Epithelial cell of esophagus (primary cell): ENCODE measurements around the gene RSRP1.

ENCODE experiments used
- DNase-seq: peaks from one replicate; pipeline ENCODE4 v3.0.0; 2010; ENCODE audit warnings: low read depth
- H3K4me3 ChIP-seq: 2 replicates; pipeline ENCODE4 v1.5.1; 2011; ENCODE audit warnings: mild to moderate bottlenecking, low read length, control low read depth
- CTCF ChIP-seq: IDR thresholded peaks from 2 replicates; pipeline ENCODE4 v1.5.1; 2011; ENCODE audit warnings: low read depth, mild to moderate bottlenecking, low read length, control low read depth, inconsistent platforms; ENCODE audit not compliant: insufficient read depth; ENCODE audit errors: missing control alignments

The RSRP1 gene

GRCh38 chr1:25194572-25195020, 52.7 kb downstream of the RSRP1 start:
- peak; percentile 96 for DNase-seq
- H3K4me3 ChIP-seq: no peak overlapping the region
- TF ChIP-seq CTCF: no peak

GRCh38 chr1:25194054-25194453, 53.2 kb downstream of the RSRP1 start:
- no peak overlapping the region for H3K4me3 ChIP-seq
- DNase-seq: no peak
- no peak for TF ChIP-seq CTCF

GRCh38 chr1:25193229-25193628, 54.0 kb downstream of the RSRP1 start:
- TF ChIP-seq CTCF: no peak

More at GRCh38 chr1:25193229-25193628, 54.0 kb downstream of the RSRP1 start:
- no peak for DNase-seq
- H3K4me3 ChIP-seq: no peak overlapping the region
